Right kidney (tissue), 9 donors: ENCODE results near the gene DMPK.

Source experiments
- DNase-seq: peaks from one replicate; pipeline ENCODE4 v3.0.0-alpha.2; 2016
- long read RNA-seq, 8 donors: transcript quantifications; one replicate each; lab custom pipeline, GENCODE V29; 2026

DMPK gene
- long read RNA-seq, donor 1, partial matches to known transcripts = 8 of 14 reads
- long read RNA-seq, donor 1, other reads (novel, unspliced or antisense) = 0 of 14 reads
- long read RNA-seq, donor 2, partial matches to known transcripts = 0 of 1 reads
- long read RNA-seq, donor 2, other reads (novel, unspliced or antisense) = 0 of 1 reads
- long read RNA-seq, donor 3, partial matches to known transcripts = 0 of 3 reads
- long read RNA-seq, donor 3, other reads (novel, unspliced or antisense) = 0 of 3 reads
- long read RNA-seq, donor 4, transcript DMPK-215 (1 exons, 1,410 nt) = major isoform, 7 of 9 reads
- long read RNA-seq, donor 4, partial matches to known transcripts = 0 of 9 reads
- long read RNA-seq, donor 4, other reads (novel, unspliced or antisense) = 0 of 9 reads
- long read RNA-seq, donor 5, partial matches to known transcripts = 0 of 4 reads
- long read RNA-seq, donor 5, other reads (novel, unspliced or antisense) = 0 of 4 reads
- long read RNA-seq, donor 6, partial matches to known transcripts = 0 of 4 reads
- long read RNA-seq, donor 6, other reads (novel, unspliced or antisense) = 0 of 4 reads
- long read RNA-seq, donor 7, partial matches to known transcripts = 0 of 8 reads
- long read RNA-seq, donor 7, other reads (novel, unspliced or antisense) = 0 of 8 reads
- long read RNA-seq, donor 8, transcript DMPK-215 (1 exons, 1,410 nt) = major isoform, 12 of 15 reads
- long read RNA-seq, donor 8, partial matches to known transcripts = 0 of 15 reads
- long read RNA-seq, donor 8, other reads (novel, unspliced or antisense) = 0 of 15 reads

- no peak for DNase-seq
These were observed at the start of gene DMPK for GRCh38 chr19:45782162-45782691. TSS of gene DMPK (minus strand) at chr19:45782490. CDS start at chr19:45782352, 138 bp downstream.

GRCh38 chr19:45828945-45829344, 46.7 kb upstream of the DMPK start:
- no peak for DNase-seq

- DNase-seq = no peak
These were observed 46.2 kb upstream of the DMPK start for GRCh38 chr19:45828523-45828922.

DNA sequence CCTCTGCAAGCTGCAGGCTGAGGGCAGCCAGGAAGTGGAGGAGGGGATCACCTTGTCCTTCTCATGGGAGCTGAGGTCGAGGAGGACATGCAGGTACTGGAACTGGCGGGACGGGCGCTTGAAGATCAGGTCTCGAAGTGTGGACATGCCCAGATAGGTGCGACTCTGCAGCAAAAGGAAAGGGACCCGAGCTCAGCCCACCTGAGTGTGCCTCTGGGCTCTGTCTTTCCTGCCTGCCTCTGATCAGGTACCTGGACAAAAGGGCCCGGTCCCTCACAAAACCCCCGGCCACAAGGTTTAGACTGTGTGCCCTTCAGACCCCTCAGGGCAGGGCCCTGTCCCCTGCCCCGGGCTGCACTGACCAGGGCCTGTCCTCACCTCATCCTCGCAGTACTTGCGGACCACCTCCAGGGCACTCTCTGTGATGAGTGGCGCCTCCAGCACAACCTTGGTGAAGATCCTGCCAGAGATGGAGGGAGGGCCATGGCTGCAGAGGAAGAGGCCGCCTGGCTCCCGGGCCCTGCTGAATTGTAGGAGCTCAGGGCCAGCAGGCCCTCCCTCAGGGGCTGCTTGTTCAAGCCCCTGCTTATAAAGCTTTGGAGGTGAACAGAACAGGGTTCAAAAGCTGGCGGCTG, 45.3 kb upstream of the DMPK start:
- no peak for DNase-seq

DNA sequence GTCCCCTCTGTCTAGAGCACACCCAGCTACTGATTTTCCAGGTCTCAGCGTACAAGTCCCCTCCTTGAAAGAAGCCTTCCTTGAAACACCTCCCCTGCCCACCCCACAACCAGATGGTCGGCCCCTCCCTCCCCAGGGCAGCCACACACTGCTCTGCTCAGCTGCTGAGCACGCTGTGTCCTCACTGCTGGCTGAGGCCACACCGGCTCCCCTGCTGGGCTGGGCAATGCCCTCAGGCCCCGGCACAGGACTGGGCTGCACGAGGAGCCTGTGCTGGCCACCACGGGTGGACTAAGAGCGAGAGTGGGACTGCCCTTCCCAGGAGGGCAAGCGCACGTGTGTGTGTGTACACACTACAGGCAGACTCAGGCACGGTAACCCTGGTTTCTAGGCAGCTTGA, 44.6 kb upstream of the DMPK start:
- no peak for DNase-seq

DNA sequence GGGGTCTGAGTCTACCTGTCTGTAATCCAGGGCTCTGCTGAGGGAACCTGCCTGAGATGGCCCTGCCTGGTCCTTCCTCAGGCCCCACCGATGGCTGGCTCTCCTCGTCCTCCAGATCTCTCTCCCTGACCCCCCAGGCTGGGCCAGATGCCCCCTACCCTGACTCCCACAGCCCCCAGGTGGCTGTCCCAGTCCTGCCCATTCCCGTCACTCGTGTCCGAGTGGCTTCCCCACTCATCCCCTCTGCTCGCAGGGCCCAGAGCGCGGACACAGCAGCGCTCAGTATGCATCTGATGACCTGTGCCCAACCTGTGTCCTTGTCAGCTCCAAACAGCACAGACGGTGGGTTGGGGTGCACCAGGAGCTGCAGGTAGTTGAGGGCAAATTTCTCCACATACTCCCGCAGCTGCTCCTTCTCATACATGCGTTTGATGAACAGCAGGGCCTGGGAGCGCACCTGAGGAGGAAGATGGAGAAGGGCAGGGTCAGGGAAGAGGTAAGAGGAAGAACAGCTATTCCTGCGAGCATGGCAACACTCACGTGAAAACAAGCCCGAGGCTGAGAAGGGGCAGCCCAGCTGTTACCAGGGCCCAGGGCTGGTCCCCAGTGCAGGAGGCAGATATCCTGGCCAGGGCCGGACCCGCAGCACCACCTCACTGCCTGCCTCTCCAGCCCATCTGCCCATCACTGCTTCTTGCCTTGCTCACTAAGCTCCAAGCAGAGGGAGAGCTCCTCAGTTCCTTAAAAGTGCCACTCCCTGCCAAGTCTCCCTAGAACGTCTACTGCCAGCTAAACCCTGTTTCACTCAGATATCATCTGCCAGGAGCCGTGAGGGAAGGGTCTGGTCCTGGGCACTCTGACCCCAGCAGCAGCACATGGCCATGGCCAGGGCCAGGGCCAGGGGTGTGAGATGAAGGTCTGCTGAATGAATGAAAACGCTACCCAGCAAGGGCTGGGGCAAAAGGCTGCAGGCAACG, 43.9 kb upstream of the DMPK start:
- DNase-seq = no peak

- no peak for DNase-seq
These were observed 42.9 kb upstream of the DMPK start for GRCh38 chr19:45825263-45825605.

- no peak for DNase-seq
These were observed 42.4 kb upstream of the DMPK start for GRCh38 chr19:45824531-45825262.

- DNase-seq = no peak
These were observed 41.8 kb upstream of the DMPK start for GRCh38 chr19:45824041-45824471.

- no peak for DNase-seq
These were observed 40.9 kb upstream of the DMPK start for GRCh38 chr19:45823182-45823581.

GRCh38 chr19:45822716-45823115, 40.4 kb upstream of the DMPK start:
- DNase-seq = no peak

GRCh38 chr19:45821570-45821969, 39.3 kb upstream of the DMPK start:
- no peak for DNase-seq

DNA sequence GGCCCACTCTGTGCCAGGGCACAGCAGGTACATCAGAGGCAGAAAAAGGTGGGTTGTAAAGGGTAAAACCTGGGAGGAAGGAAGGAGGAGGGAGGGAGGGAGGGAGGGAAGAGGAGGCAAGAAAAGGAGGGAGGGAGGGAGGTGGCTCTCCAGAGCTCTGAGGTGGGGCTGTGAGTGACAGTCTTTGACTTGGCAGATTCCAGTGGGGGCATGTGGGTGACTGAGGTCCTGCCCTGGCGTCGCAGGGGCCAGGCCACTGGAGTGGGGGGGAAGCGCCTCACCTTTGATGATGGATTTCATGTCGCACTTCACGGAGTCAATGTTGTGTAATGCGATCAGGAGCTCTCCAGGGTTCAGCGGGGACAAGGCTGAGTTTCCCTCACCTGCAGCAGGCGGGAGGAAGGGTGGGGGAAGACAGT, 38.8 kb upstream of the DMPK start:
- no peak for DNase-seq

DNA sequence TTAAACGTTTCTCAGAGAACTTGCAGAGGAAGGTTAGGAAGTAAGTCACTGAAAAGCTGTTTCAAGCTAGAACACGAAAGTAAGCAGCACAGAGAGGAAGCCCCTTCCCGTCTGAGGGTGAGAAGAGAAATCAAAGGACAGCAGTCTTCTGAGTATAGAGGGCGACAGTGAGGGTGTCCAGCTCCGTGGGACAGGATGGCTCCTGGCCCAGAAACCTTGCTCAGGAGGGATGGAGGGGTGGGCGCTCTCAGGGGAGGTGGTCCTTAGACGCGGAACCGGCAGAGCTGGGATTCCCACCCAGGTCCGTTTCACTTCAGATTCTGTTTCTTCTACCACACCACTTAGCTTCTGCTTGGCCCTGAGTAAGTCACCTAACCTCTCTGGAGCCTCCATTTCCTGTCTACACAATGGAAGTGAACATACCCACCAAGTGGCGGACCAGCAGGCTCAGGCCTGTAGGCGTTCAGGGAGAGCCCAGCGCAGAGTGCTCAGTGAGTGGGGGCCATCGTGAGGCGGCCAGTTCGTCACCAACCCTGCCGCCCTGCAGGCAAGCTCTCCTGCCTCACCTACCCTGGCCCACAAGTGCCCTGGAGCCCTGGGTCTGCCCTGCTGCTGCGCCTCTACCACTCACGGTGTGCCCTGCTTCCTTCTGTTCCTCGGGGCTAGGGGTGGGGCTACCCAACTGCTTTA, 38.3 kb upstream of the DMPK start:
- DNase-seq = no peak

- DNase-seq = no peak
These were observed 37.5 kb upstream of the DMPK start for GRCh38 chr19:45819769-45820168.

- no peak for DNase-seq
These were observed 35.5 kb upstream of the DMPK start for GRCh38 chr19:45817725-45818301.

- DNase-seq = peak; percentile 82
These were observed 34.9 kb upstream of the DMPK start for GRCh38 chr19:45817010-45817724.

DNA sequence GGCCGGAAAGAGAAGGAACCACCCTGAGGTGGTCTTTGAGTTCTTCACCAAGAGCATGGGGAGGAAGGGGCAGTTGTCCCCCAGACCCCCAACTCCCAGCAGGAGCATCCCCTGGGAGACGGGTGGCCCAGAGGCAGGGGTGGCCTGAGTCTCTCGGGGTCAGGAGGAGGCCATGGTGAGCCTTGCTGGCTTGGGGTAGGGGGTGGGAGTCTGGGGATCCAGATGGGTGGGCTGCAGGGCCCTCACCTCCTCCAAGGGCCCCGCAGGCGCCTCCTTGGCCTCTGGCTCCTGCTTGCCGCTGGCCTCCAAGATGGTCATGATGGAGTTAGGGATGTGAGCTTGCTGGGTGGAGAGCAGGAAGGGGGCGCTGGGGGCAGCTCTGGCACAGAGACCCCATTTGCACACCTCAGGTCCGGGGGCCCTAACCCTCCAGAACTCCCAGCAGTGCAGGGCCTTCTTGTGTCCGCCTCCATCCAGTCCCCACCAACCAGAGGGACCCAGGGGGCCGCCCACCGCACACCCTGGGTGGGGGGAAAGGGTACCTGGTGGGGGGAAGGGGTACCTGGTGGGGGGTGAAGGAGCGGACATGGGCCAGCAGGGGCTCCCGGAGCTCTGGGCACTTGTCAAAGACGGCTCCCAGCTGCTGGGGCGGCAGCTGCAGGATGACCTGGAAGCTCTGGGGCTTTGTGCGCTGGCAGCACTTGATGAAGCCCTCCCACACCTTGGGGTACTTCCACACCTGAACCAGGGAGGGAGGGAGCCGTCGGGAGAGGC, 34.1 kb upstream of the DMPK start:
- peak; percentile 37 for DNase-seq
